Measurements from ENCODE around the gene SLC16A2.

The SLC16A2 gene

DNA sequence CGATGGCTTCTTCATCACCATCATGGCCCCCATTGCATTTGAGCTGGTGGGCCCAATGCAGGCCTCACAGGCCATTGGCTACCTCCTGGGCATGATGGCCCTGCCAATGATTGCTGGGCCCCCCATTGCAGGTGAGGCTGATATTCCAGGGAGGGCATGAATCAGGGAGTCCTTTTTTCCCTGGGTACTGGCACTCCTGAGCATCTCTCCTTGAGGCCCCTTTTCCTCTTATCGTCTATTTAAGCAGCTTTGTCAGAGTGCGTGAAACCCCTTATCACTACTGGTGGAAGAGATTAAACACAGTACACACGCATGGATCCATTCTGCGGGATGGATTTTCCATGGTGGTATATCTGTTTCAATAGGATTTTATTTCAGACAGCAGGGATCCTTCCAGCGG lies 108.0 kb downstream of the SLC16A2 start:
- no peak overlapping the region for H3K4me3 ChIP-seq (ENCODE audit: insufficient read depth, low read depth, low read length, poor library complexity, severe bottlenecking)
- no peak overlapping the region for H3K27ac ChIP-seq (ENCODE audit: insufficient read depth, low read length, poor library complexity, severe bottlenecking)
- no peak for DNase-seq

DNA sequence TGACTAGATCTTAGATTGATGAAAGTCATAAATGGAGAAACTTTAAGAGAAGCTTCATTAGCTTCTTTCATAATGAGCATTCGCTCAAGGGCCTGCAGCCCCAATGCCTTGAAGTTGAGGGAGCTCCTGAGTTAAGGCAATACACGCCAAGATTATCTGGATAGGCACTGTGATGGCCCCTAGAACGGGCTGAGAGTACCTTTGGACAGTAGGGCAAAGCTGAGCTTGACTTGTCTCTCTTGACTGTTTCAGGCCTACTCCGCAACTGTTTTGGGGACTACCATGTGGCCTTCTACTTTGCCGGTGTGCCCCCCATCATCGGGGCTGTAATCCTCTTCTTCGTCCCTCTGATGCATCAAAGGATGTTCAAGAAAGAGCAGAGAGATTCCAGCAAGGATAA lies 109.8 kb downstream of the SLC16A2 start:
- Histone ChIP-seq H3K27me3 (replicated peaks; ENCODE audit: control insufficient read depth, insufficient read depth, low read length, poor library complexity, severe bottlenecking) (no peaks in the 10 kb centered on the region), H3K36me3 (ENCODE audit: control insufficient read depth, insufficient read depth, low read length) (no peaks in the 10 kb centered on the region), H3K4me3 (ENCODE audit: insufficient read depth, low read depth, low read length, poor library complexity, severe bottlenecking) (no peak overlapping the region), H3K27ac (ENCODE audit: insufficient read depth, low read length, poor library complexity, severe bottlenecking) (no peak overlapping the region), H3K9me3 (ENCODE audit: control insufficient read depth, low read length) (no peaks in the 10 kb centered on the region), H3K4me1 (ENCODE audit: control insufficient read depth, insufficient read depth, low read length, poor library complexity, severe bottlenecking) (no peaks in the 10 kb centered on the region)
- DNase-seq = no peak

More for the DNA sequence above, 108.0 kb downstream of the SLC16A2 start:
- Histone ChIP-seq H3K27me3 (replicated peaks; ENCODE audit: control insufficient read depth, insufficient read depth, low read length, poor library complexity, severe bottlenecking) (no peaks in the 10 kb centered on the region), H3K36me3 (ENCODE audit: control insufficient read depth, insufficient read depth, low read length) (no peaks in the 10 kb centered on the region), H3K4me1 (ENCODE audit: control insufficient read depth, insufficient read depth, low read length, poor library complexity, severe bottlenecking) (no peaks in the 10 kb centered on the region), H3K9me3 (ENCODE audit: control insufficient read depth, low read length) (no peaks in the 10 kb centered on the region)

DNA sequence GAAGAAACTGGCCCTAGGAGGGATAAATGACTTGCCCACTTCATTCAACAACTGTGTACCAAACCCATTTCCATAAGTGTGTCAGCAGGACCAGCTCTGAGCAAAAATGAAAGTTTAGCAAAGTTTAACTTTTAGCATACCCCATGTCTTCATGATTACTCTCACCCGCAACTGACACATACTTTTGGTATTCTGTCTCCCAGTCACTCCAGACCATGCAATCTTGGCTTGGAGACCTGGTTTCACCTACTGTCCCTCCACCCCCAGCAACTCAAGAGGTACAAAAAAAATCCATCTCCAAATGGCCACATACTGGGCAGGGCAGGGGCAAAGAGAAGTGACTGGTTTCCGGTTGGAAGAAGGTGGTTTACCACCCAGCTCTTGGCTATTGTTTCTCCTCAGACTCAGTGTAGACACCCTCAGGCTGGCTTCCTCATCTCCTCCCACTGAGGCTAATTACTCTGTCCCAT lies 113.3 kb downstream of the SLC16A2 start:
- Histone ChIP-seq H3K4me1 (ENCODE audit: control insufficient read depth, insufficient read depth, low read length, poor library complexity, severe bottlenecking) (no peaks in the 10 kb centered on the region), H3K36me3 (ENCODE audit: control insufficient read depth, insufficient read depth, low read length) (no peaks in the 10 kb centered on the region), H3K27ac (ENCODE audit: insufficient read depth, low read length, poor library complexity, severe bottlenecking) (no peak overlapping the region), H3K4me3 (ENCODE audit: insufficient read depth, low read depth, low read length, poor library complexity, severe bottlenecking) (no peak overlapping the region), H3K27me3 (replicated peaks; ENCODE audit: control insufficient read depth, insufficient read depth, low read length, poor library complexity, severe bottlenecking) (no peaks in the 10 kb centered on the region), H3K9me3 (ENCODE audit: control insufficient read depth, low read length) (no peaks in the 10 kb centered on the region)
- DNase-seq = no peak

DNA sequence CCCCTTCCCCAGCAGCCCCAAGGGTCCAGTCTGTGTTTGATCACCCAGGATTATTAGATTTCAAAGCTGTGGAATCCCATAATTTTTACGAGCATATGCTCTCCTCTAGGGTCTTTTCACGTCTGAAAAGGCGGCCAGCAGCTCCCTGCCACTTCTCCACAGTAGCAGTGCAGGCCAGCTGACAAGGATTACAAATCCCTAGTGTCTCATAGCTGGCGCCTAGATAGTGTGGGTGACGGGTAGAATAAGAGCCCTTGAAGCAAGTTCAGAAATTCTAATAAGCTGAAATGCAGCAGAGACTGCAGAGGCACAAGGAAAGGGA lies 113.8 kb downstream of the SLC16A2 start:
- Histone ChIP-seq H3K27me3 (replicated peaks; ENCODE audit: control insufficient read depth, insufficient read depth, low read length, poor library complexity, severe bottlenecking) (no peaks in the 10 kb centered on the region), H3K9me3 (ENCODE audit: control insufficient read depth, low read length) (no peaks in the 10 kb centered on the region), H3K4me3 (ENCODE audit: insufficient read depth, low read depth, low read length, poor library complexity, severe bottlenecking) (no peak overlapping the region), H3K27ac (ENCODE audit: insufficient read depth, low read length, poor library complexity, severe bottlenecking) (no peak overlapping the region), H3K4me1 (ENCODE audit: control insufficient read depth, insufficient read depth, low read length, poor library complexity, severe bottlenecking) (no peaks in the 10 kb centered on the region), H3K36me3 (ENCODE audit: control insufficient read depth, insufficient read depth, low read length) (no peaks in the 10 kb centered on the region)
- DNase-seq = no peak

DNA sequence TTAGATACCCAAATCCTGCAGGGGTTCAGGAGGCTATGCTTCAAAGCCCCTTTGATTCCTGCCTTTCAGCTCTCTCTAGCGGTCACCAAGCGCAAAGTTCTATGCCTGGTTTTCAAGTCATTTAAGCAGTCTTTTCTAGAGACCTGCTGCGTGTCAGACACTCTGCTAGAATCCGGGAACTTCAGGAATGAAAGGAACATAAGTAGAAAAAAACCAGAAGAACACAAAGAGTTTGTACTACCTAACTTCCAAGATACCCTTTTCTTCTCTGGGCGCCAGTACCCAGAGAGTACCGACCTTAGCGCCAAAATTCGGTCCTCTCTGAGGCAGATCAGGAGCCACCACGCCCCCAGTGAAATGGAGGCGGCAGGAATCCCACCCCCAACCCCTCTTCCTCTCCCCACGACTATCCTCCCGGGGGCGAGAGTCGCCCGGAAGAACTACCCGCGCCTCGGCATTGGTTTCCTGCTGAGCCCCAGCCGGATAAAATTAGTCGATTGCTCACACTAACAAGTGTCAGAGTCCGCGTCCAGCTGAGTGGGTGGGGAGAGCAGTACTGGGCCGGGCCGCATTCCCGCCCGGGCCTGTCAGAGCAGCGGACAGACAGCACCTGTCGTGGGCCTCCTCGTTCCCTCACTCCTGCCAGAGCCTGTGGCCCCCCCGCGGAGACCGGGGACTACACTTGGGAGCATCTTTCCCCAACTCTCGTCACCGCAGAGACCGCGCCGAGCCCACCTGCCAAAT lies 114.3 kb downstream of the SLC16A2 start:
- H3K27ac ChIP-seq (ENCODE audit: insufficient read depth, low read length, poor library complexity, severe bottlenecking) = peak overlapping the region; percentile 51
- H3K4me3 ChIP-seq (ENCODE audit: insufficient read depth, low read depth, low read length, poor library complexity, severe bottlenecking) = peak overlapping the region; percentile 61
- no peaks in the 10 kb centered on the region for H3K36me3 ChIP-seq (ENCODE audit: control insufficient read depth, insufficient read depth, low read length)
- DNase-seq = peak in 1 of 3 donors; percentile 9
- H3K27me3 ChIP-seq (replicated peaks; ENCODE audit: control insufficient read depth, insufficient read depth, low read length, poor library complexity, severe bottlenecking) = no peaks in the 10 kb centered on the region
- H3K4me1 ChIP-seq (ENCODE audit: control insufficient read depth, insufficient read depth, low read length, poor library complexity, severe bottlenecking) = no peaks in the 10 kb centered on the region
- no peaks in the 10 kb centered on the region for H3K9me3 ChIP-seq (ENCODE audit: control insufficient read depth, low read length)

DNA sequence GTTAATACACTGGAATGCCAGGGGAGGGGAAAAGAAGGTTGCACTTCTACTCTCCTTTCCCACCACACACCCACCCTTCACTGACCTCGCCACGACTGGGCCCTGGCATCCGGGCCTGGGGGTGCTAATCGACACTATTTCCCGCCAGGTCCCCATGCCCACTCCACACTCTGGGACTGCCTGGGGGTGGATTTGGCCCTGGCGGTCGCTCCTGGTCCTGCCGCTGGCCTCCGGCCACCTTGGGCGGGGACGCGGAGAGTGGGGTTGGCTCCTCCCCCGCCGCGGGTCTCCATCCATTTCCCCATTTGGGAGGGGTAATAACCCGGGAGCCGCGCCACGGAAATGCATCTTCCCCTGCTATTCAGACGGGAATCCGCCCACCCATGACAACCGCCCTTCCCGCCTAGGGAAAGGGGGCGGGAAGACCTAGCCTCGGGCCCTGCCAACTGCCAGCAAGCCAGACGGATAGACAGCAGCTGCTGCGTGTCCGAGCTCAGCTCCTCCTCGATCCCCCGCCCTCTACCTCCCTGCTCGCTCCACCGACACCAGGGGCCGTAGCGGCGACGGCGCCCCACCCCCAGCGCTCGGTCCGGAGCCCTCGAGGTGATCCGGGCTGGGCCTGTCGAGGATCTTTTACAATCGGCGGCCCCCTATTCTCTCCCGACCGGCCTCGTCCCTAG lies 115.0 kb downstream of the SLC16A2 start:
- Histone ChIP-seq H3K27me3 (replicated peaks; ENCODE audit: control insufficient read depth, insufficient read depth, low read length, poor library complexity, severe bottlenecking) (no peaks in the 10 kb centered on the region), H3K36me3 (ENCODE audit: control insufficient read depth, insufficient read depth, low read length) (no peaks in the 10 kb centered on the region), H3K4me1 (ENCODE audit: control insufficient read depth, insufficient read depth, low read length, poor library complexity, severe bottlenecking) (no peaks in the 10 kb centered on the region), H3K9me3 (ENCODE audit: control insufficient read depth, low read length) (no peaks in the 10 kb centered on the region), H3K27ac (ENCODE audit: insufficient read depth, low read length, poor library complexity, severe bottlenecking) (peak overlapping the region; percentile 51), H3K4me3 (ENCODE audit: insufficient read depth, low read depth, low read length, poor library complexity, severe bottlenecking) (peak overlapping the region; percentile 61)
- DNase-seq = peak; percentile 6 to 37 (median 8)

DNA sequence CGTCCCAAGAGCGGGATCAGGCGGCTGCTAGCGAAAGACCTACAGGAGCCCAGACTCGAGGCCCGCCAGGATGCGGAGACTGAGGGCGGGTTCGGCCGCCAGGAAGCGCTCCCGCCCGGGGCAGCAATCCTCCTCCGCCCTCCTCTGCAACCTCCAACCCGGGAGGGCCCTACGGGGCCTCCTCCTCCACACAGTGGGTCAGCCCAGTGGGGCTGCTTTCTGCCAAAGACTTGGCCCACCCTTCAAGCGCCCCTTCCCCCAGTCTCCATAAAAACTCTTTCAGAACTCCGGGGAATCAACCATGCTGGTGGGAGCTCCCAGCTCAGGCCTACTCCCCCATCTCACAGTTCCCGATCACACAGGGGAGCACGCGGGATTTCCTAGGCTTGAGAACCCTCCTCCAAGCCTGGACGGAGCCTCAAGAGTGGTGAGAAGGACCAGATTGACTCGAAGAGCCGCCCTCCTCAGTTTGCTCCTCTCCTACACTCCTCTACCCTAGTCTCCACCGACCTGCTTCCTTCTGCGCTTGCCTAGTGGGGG lies 115.6 kb downstream of the SLC16A2 start:
- H3K27me3 ChIP-seq (replicated peaks; ENCODE audit: control insufficient read depth, insufficient read depth, low read length, poor library complexity, severe bottlenecking) = no peaks in the 10 kb centered on the region
- no peaks in the 10 kb centered on the region for H3K9me3 ChIP-seq (ENCODE audit: control insufficient read depth, low read length)
- H3K4me1 ChIP-seq (ENCODE audit: control insufficient read depth, insufficient read depth, low read length, poor library complexity, severe bottlenecking) = no peaks in the 10 kb centered on the region
- H3K4me3 ChIP-seq (ENCODE audit: insufficient read depth, low read depth, low read length, poor library complexity, severe bottlenecking) = peak overlapping the region; percentile 61
- no peaks in the 10 kb centered on the region for H3K36me3 ChIP-seq (ENCODE audit: control insufficient read depth, insufficient read depth, low read length)
- no peak for DNase-seq
- no peak overlapping the region for H3K27ac ChIP-seq (ENCODE audit: insufficient read depth, low read length, poor library complexity, severe bottlenecking)

DNA sequence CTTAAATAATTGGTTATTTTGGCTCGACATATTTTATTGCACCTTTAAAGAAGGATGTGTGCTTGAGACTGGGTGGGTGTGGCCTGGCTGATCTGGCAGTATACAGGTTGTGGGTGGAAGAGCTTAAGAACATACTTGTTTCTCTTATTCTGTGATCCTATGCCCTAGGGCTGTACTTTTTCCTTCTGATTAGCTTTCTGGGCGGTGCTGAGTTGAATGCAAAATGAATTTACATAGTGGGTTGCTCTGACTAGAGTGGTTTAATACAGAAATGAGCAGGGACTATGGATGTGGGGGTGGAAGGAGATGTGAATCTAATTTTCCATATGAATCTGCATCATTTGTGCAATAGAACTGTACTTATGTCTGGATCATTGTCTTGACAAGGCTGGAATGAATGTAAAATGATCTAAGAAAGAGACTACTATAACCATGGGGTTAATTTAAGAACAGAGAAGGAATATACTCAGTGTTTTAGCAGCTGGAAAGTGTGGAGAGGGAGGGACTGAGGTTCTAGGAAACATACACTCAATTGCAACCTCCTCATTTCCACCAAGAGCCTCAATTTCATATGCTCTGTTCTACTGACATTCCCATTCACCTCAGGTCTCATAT lies 119.4 kb downstream of the SLC16A2 start:
- no peak for DNase-seq
- H3K4me1 ChIP-seq (ENCODE audit: control insufficient read depth, insufficient read depth, low read length, poor library complexity, severe bottlenecking) = no peaks in the 10 kb centered on the region
- no peak overlapping the region for H3K27ac ChIP-seq (ENCODE audit: insufficient read depth, low read length, poor library complexity, severe bottlenecking)
- no peaks in the 10 kb centered on the region for H3K36me3 ChIP-seq (ENCODE audit: control insufficient read depth, insufficient read depth, low read length)
- no peaks in the 10 kb centered on the region for H3K27me3 ChIP-seq (replicated peaks; ENCODE audit: control insufficient read depth, insufficient read depth, low read length, poor library complexity, severe bottlenecking)
- H3K4me3 ChIP-seq (ENCODE audit: insufficient read depth, low read depth, low read length, poor library complexity, severe bottlenecking) = no peak overlapping the region
- H3K9me3 ChIP-seq (ENCODE audit: control insufficient read depth, low read length) = no peaks in the 10 kb centered on the region

DNA sequence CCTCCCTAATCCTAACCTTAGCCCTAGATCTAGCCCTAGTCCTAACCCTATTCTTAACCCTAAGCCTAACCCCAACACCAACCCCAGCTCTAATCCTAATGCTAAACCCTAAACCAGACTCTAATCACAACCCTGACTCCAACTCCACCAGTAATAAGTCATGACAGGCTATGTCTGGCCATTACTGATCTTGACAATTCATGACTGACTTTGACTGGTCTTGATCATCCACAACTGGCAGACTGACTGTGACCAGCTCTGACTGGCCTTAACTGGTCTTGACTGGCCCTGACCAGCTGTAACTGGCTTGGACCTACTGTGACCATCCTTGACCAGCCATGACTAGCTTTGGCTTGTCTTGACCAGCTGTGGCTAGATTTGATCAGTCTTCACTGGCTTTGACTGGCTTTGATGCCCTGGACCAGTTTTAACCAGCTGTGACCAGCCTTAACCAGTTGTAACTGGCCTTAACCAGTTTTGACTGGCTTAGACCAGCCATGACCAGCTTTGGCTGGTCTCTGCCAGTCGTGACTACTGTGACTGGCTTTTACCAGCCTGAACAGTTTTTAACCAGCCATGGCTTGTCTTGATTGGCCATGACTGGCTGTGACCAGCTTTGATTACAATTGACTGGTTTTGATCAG lies 124.7 kb downstream of the SLC16A2 start:
- Histone ChIP-seq H3K27me3 (replicated peaks; ENCODE audit: control insufficient read depth, insufficient read depth, low read length, poor library complexity, severe bottlenecking) (no peaks in the 10 kb centered on the region), H3K4me3 (ENCODE audit: insufficient read depth, low read depth, low read length, poor library complexity, severe bottlenecking) (no peak overlapping the region), H3K36me3 (ENCODE audit: control insufficient read depth, insufficient read depth, low read length) (no peaks in the 10 kb centered on the region), H3K4me1 (ENCODE audit: control insufficient read depth, insufficient read depth, low read length, poor library complexity, severe bottlenecking) (no peaks in the 10 kb centered on the region), H3K27ac (ENCODE audit: insufficient read depth, low read length, poor library complexity, severe bottlenecking) (no peak overlapping the region), H3K9me3 (ENCODE audit: control insufficient read depth, low read length) (no peaks in the 10 kb centered on the region)
- DNase-seq = no peak
